Suppressor macrophage (primary cell): ENCODE measurements around the gene SLC35G3.
"Not testable (repeated sequence)": the region's sequence is repeated elsewhere in the genome, so short reads cannot be mapped to it uniquely, and the experiment has no call there.

Experiments used
- DNase-seq, 4 experiments: peaks; one replicate each; pipeline ENCODE4 v3.0.0-alpha.2; 2020 to 2022

SLC35G3 gene

GRCh38 chr17:35210741-35211140, 16.5 kb upstream of the SLC35G3 start:
- no peak for DNase-seq

GRCh38 chr17:35202582-35202981, 8.4 kb upstream of the SLC35G3 start:
- not testable (repeated sequence) for DNase-seq

GRCh38 chr17:35195062-35195461, 869 bp upstream of the SLC35G3 start:
- not testable (repeated sequence) for DNase-seq

GRCh38 chr17:35192708-35193107, 1.5 kb downstream of the SLC35G3 start:
- DNase-seq, result no peak

GRCh38 chr17:35191001-35191695, 3.0 kb downstream of the SLC35G3 start:
- DNase-seq, result no peak

GRCh38 chr17:35189291-35189690, 4.9 kb downstream of the SLC35G3 start:
- DNase-seq, result peak; percentile 72 to 95 (median 84)

GRCh38 chr17:35188111-35188510, 6.1 kb downstream of the SLC35G3 start:
- DNase-seq, result peak; percentile 70 to 92 (median 79)

GRCh38 chr17:35187481-35187880, 6.7 kb downstream of the SLC35G3 start:
- DNase-seq, result no peak

- DNase-seq, result peak; percentile 77 to 93 (median 84)
Observed at GRCh38 chr17:35185849-35186248, 8.3 kb downstream of the SLC35G3 start.

- DNase-seq, result no peak
Observed at GRCh38 chr17:35184274-35184673, 9.9 kb downstream of the SLC35G3 start.

- peak in 3 of 4 experiments; percentile 43 to 57 (median 49) for DNase-seq
Observed at GRCh38 chr17:35183332-35183731, 10.9 kb downstream of the SLC35G3 start.

- not testable (repeated sequence) for DNase-seq
Observed at GRCh38 chr17:35179379-35179778, 14.8 kb downstream of the SLC35G3 start.

GRCh38 chr17:35176897-35177296, 17.3 kb downstream of the SLC35G3 start:
- no peak for DNase-seq

GRCh38 chr17:35175638-35176415, 18.4 kb downstream of the SLC35G3 start:
- DNase-seq, result no peak

GRCh38 chr17:35174835-35175334, 19.3 kb downstream of the SLC35G3 start:
- no peak for DNase-seq

GRCh38 chr17:35172321-35172720, 21.9 kb downstream of the SLC35G3 start:
- not testable (repeated sequence) for DNase-seq

GRCh38 chr17:35171834-35172233, 22.4 kb downstream of the SLC35G3 start:
- DNase-seq, result peak in 2 of 4 experiments; percentile 41 to 57

- DNase-seq, result peak in 2 of 4 experiments; percentile 39 to 48
Observed at GRCh38 chr17:35170968-35171771, 23.0 kb downstream of the SLC35G3 start.

- no peak for DNase-seq
Observed at GRCh38 chr17:35169835-35170363, 24.3 kb downstream of the SLC35G3 start.

- DNase-seq, result peak in 2 of 4 experiments; percentile 24 to 31
Observed at GRCh38 chr17:35167666-35168065, 26.5 kb downstream of the SLC35G3 start.

GRCh38 chr17:35167046-35167445, 27.1 kb downstream of the SLC35G3 start:
- no peak for DNase-seq

GRCh38 chr17:35166526-35166925, 27.7 kb downstream of the SLC35G3 start:
- no peak for DNase-seq
